DOHH2 (cell line): ENCODE measurements around the gene AP3S2.

Experiments
- EZH2phosphoT487 ChIP-seq: fragments of 200-600 bp; sonication (generic); IDR thresholded peaks from 2 replicates; pipeline ENCODE4 v1.6.1; 2017; ENCODE audit warnings: borderline replicate concordance, mild to moderate bottlenecking, antibody characterized with exemption, low read length, moderate library complexity, mixed read lengths
- TF ChIP-seq, protein P1 (sequence below): fragments of 200-600 bp; sonication (generic); IDR thresholded peaks from one replicate; pipeline ENCODE4 v1.5.1; 2014; ENCODE audit warnings: antibody characterized with exemption, mild to moderate bottlenecking, low read depth, low read length; ENCODE audit not compliant: poor library complexity, severe bottlenecking

DNA sequence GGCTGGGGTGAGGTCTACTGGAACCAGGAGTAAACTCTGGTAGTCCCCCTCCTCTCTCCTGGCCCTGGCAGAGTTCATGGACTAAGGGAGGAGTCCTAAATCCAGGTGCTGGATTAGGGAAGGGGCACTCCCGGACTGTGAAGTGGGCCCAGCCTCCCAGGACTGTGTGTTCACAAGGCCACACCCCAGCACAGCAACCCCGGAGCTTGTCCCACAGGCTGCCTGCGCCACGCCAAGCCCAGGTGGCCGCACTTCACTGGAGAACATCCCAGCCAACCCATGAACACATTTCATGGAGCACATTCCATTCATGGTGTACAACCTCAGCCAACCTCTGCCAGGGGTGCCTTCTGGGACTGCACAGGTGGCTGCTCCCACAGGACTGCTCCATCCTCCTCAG lies 10.7 kb upstream of the AP3S2 start:
- TF ChIP-seq, protein P1, sequence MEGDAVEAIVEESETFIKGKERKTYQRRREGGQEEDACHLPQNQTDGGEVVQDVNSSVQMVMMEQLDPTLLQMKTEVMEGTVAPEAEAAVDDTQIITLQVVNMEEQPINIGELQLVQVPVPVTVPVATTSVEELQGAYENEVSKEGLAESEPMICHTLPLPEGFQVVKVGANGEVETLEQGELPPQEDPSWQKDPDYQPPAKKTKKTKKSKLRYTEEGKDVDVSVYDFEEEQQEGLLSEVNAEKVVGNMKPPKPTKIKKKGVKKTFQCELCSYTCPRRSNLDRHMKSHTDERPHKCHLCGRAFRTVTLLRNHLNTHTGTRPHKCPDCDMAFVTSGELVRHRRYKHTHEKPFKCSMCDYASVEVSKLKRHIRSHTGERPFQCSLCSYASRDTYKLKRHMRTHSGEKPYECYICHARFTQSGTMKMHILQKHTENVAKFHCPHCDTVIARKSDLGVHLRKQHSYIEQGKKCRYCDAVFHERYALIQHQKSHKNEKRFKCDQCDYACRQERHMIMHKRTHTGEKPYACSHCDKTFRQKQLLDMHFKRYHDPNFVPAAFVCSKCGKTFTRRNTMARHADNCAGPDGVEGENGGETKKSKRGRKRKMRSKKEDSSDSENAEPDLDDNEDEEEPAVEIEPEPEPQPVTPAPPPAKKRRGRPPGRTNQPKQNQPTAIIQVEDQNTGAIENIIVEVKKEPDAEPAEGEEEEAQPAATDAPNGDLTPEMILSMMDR: no peak
- no peak for TF ChIP-seq EZH2phosphoT487
